DOHH2 (cell line): ENCODE measurements around the gene CLEC9A.

Experiments used
- CTCF ChIP-seq: fragments of 200-600 bp; sonication (generic); IDR thresholded peaks from one replicate; pipeline ENCODE4 v1.5.1; 2014; ENCODE audit warnings: antibody characterized with exemption, mild to moderate bottlenecking, low read depth, low read length; ENCODE audit not compliant: poor library complexity, severe bottlenecking
- EZH2phosphoT487 ChIP-seq: fragments of 200-600 bp; sonication (generic); IDR thresholded peaks from 2 replicates; pipeline ENCODE4 v1.6.1; 2017; ENCODE audit warnings: borderline replicate concordance, mild to moderate bottlenecking, antibody characterized with exemption, low read length, moderate library complexity, mixed read lengths

GRCh38 chr12:10086387-10086786, 55.9 kb downstream of the CLEC9A start:
- TF ChIP-seq CTCF (no peak), EZH2phosphoT487 (no peak)
